ENCODE measurements around the gene RIT1. TPM values are rescaled to one million over a fixed set of nuclear protein-coding genes. Genes with fewer than 3 reads are reported as not detected.

Gene RIT1
- total RNA-seq, 1 experiment from 2014 or later = 27.2 TPM

DNA sequence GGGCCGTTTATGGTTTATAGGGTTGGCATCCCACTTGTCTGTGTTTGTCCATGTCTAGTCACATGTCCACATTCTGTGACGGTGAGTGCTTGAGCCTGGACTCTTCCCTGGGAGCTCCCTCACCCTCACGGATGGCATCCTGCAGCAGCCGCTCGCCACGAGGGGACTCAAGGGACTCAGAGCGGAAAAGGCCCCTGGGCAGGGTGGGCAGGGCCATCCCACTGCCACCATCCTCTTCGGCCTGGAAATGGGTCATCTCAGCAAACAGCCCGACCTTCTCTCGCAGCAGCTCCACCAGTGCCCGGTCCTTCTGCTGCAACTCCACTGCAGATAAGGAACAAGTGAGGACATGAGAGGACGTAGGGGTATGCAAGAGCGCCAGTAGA lies 41.3 kb upstream of the RIT1 start:
- ATAC-seq = no peak
- Mint-ChIP-seq H3K27me3 (ENCODE audit: low read depth) (no peaks in the 10 kb centered on the region), H3K27ac (no peak overlapping the region), H3K4me1 (no peaks in the 10 kb centered on the region), H3K9me3 (no peaks in the 10 kb centered on the region), H3K36me3 (peaks cover 56% of the 10 kb centered on the region), H3K4me3 (no peak overlapping the region)
- no peak for DNase-seq (ENCODE audit: low spot score)
- ChIA-PET POLR2A (interaction anchor here (0.7 kb wide), 1 partner anchor 14 kb away, joined by 3 read pairs; no protein-coding TSS in a partner anchor), CTCF (interaction anchor here (1.2 kb wide), 1 partner anchor 37 kb away, joined by 3 read pairs; no protein-coding TSS in a partner anchor)
- TF ChIP-seq ZBTB21 (CRISPR knock-in tag; IDR thresholded peaks at IDR 0.05; ENCODE audit: borderline replicate concordance) (no peak), ZNF281 (CRISPR knock-in tag; IDR thresholded peaks at IDR 0.05) (no peak), ZNF138 (CRISPR knock-in tag; conservative IDR thresholded peaks at IDR 0.05) (no peak), ZNF671 (CRISPR knock-in tag; IDR thresholded peaks at IDR 0.05) (no peak), ATF1 (CRISPR knock-in tag; IDR thresholded peaks at IDR 0.05) (no peak), KAT7 (CRISPR knock-in tag; IDR thresholded peaks at IDR 0.05; ENCODE audit: borderline replicate concordance) (no peak), GTF2I (CRISPR knock-in tag; conservative IDR thresholded peaks at IDR 0.05) (no peak), GABPB1 (CRISPR knock-in tag; IDR thresholded peaks at IDR 0.05) (no peak), ZSCAN18 (CRISPR knock-in tag; IDR thresholded peaks at IDR 0.05) (no peak)

- TF ChIP-seq RORB (CRISPR knock-in tag; IDR thresholded peaks at IDR 0.05) (no peak), GTF2I (CRISPR knock-in tag; conservative IDR thresholded peaks at IDR 0.05) (no peak), TP53 (CRISPR knock-in tag; IDR thresholded peaks at IDR 0.05) (no peak), PRDM15 (CRISPR knock-in tag; IDR thresholded peaks at IDR 0.05) (no peak), MYBL2 (CRISPR knock-in tag; IDR thresholded peaks at IDR 0.05) (no peak)
- TF ChIP-seq, protein P1, sequence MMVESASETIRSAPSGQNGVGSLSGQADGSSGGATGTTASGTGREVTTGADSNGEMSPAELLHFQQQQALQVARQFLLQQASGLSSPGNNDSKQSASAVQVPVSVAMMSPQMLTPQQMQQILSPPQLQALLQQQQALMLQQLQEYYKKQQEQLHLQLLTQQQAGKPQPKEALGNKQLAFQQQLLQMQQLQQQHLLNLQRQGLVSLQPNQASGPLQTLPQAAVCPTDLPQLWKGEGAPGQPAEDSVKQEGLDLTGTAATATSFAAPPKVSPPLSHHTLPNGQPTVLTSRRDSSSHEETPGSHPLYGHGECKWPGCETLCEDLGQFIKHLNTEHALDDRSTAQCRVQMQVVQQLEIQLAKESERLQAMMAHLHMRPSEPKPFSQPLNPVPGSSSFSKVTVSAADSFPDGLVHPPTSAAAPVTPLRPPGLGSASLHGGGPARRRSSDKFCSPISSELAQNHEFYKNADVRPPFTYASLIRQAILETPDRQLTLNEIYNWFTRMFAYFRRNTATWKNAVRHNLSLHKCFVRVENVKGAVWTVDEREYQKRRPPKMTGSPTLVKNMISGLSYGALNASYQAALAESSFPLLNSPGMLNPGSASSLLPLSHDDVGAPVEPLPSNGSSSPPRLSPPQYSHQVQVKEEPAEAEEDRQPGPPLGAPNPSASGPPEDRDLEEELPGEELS (CRISPR knock-in tag; IDR thresholded peaks at IDR 0.05) = no peak
- H3K36me3 Mint-ChIP-seq = peaks cover 55% of the 10 kb centered on the region
- peaks cover 3% of the 10 kb centered on the region for H3K4me1 Mint-ChIP-seq
- ChIA-PET POLR2A (no interaction called here), CTCF (interaction anchor here (1.0 kb wide), 1 partner anchor 174 kb away, joined by 3 read pairs; no protein-coding TSS in a partner anchor)
- no peaks in the 10 kb centered on the region for H3K9me3 Mint-ChIP-seq
- DNase-seq (ENCODE audit: low spot score) = no peak
- no peaks in the 10 kb centered on the region for H3K27me3 Mint-ChIP-seq (ENCODE audit: low read depth)
- ATAC-seq = no peak
- no peak overlapping the region for H3K4me3 Mint-ChIP-seq
- H3K27ac Mint-ChIP-seq = no peak overlapping the region
Measured at GRCh38 chr1:155951753-155952504, 40.8 kb upstream of the RIT1 start.

Data from WTC11 (cell line).